LoVo (cell line): ENCODE measurements around the gene DGKK.
"Not testable (repeated sequence)": the region's sequence is repeated elsewhere in the genome, so short reads cannot be mapped to it uniquely, and the experiment has no call there.

Source experiments
- DNase-seq: peaks from one replicate; pipeline ENCODE4 v3.0.0-alpha.2; 2016; ENCODE audit warnings: low spot score

Gene DGKK

DNA sequence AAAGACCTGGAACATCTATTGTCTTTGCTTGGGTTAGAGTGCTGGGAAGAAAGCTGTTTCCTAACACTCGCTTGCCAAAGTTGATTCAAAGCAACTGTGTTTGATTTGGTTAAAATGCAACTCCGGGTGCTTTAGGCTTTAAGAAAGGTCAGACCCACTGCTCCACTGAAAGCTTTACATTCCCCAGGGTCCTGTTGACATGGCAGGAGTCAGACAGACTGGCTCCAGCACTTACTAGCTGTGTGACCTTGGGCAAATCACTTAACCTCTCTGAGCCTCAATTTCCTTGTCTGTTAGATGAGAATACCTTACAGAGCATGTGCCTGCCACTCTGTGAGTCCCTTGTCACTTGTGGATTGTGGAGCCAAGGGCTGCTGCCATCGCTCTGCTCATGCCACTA is 39.0 kb downstream of the DGKK start:
- DNase-seq: no peak

GRCh38 chrX:50430917-50431575 is 39.6 kb downstream of the DGKK start:
- no peak for DNase-seq

DNA sequence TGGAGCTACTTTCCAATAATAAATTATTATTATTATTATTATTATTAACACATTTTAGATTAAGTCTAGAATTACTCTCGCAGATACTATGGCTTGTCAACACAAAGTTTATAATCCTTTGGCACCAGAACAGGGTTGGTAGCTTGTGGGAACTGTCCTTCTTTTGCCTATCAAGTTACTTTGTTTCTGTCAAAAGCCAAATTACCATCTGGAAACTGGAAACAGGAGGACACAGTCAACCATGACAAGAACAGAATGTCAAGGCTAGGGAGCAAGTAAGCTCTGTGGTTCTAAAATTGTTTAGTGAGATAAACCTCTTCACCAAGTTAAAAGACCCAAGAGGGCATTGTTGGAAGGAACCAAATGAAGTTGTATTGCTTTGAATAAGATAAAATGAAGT is 42.5 kb downstream of the DGKK start:
- no peak for DNase-seq

GRCh38 chrX:50407976-50408375 is 62.6 kb downstream of the DGKK start:
- DNase-seq: no peak

DNA sequence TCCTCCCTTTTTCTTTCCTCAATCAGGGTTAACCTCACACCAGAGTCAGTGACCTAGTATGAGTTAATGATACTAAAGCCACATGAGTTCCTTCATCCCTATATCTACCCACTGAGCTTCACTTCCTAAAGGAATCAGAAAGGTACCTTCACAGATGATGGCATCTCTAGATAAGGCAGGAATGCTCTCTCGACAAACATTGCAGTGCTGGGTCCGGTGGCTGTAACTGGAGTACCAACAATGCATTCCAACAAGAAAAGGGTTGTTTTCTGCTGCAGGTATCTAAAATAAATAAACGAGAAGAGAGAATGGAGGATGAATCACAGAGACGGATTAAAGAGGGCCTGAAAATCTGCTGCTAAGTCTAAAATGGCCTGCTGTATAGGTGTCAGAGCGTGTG is 66.7 kb downstream of the DGKK start:
- no peak for DNase-seq

DNA sequence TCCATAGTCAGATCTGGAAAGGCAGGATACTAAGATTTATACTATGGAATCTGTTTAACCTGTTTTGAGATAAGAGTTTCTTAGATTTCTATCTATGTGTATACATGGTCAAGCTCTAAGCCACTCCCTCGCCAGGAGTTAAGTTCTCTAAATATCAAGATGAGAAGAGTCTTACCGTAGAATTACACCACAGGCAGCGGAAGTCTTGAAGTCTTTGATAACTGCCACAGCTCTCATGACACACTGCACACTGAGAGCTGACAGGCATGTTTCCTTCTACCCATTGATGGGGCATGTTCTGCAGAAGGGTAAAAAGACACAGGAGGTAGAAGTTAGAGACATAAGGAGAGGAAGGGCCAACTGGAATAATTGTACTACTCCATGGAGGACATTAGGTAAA is 67.7 kb downstream of the DGKK start:
- no peak for DNase-seq

- DNase-seq: no peak
Observed at GRCh38 chrX:50393902-50394301, 76.7 kb downstream of the DGKK start.

- DNase-seq: no peak
Observed at GRCh38 chrX:50386520-50386919, 84.1 kb downstream of the DGKK start.

DNA sequence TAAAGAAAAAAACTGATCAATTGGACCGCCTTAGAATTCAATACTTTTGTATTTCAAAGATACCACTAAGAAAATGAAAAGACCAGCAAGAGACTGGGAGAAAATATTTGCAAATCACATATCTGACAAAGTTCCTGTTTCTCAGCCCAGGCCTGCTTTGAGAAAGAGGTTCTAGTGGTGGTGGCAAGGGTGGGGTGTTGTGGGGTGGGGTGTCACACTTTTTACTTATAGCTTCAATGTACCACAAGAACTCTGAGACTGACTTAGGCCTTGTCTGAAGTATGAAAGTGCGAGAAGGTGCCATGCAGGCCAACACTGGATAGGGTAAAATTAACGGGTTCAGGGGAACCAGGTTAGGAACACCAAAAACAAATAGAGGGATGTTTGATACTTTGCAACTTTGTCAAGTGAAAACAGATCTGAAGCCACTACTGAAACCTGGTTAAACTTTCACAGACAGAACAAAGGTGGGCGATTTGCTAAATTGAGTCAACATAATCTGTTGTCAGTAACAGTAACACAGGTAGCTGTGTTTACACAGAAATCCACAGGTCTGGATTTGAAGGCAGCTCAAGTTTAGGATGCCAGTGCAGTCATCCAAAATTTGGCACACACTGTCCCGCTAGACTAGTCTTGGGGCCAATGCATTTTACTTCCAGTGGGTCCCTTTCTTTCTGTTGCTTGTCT is 88.8 kb downstream of the DGKK start:
- no peak for DNase-seq

- DNase-seq: no peak
Observed at GRCh38 chrX:50375481-50376267, 95.0 kb downstream of the DGKK start.

GRCh38 chrX:50372966-50373365 is 97.7 kb downstream of the DGKK start:
- no peak for DNase-seq

- no peak for DNase-seq
Observed at GRCh38 chrX:50343917-50344316, 126.7 kb downstream of the DGKK start.

GRCh38 chrX:50333308-50333707 is 137.3 kb downstream of the DGKK start:
- DNase-seq: no peak

- not testable (repeated sequence) for DNase-seq
Observed at GRCh38 chrX:50332668-50333067, 138.0 kb downstream of the DGKK start.

- no peak for DNase-seq
Observed at GRCh38 chrX:50327235-50327634, 143.4 kb downstream of the DGKK start.
